ENCODE data around the gene SLC5A11.

GRCh38 chr16:24936151-24936550 lies 90.4 kb downstream of the SLC5A11 start:
- TF ChIP-seq, protein P1, sequence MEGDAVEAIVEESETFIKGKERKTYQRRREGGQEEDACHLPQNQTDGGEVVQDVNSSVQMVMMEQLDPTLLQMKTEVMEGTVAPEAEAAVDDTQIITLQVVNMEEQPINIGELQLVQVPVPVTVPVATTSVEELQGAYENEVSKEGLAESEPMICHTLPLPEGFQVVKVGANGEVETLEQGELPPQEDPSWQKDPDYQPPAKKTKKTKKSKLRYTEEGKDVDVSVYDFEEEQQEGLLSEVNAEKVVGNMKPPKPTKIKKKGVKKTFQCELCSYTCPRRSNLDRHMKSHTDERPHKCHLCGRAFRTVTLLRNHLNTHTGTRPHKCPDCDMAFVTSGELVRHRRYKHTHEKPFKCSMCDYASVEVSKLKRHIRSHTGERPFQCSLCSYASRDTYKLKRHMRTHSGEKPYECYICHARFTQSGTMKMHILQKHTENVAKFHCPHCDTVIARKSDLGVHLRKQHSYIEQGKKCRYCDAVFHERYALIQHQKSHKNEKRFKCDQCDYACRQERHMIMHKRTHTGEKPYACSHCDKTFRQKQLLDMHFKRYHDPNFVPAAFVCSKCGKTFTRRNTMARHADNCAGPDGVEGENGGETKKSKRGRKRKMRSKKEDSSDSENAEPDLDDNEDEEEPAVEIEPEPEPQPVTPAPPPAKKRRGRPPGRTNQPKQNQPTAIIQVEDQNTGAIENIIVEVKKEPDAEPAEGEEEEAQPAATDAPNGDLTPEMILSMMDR (IDR thresholded peaks at IDR 0.05; ENCODE audit: low read depth, low read length): no peak
- TF ChIP-seq POLR2A (IDR thresholded peaks at IDR 0.05; ENCODE audit: extremely low read depth, insufficient read length): no peak
- TF ChIP-seq, protein P2, sequence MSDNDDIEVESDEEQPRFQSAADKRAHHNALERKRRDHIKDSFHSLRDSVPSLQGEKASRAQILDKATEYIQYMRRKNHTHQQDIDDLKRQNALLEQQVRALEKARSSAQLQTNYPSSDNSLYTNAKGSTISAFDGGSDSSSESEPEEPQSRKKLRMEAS (IDR thresholded peaks at IDR 0.05; ENCODE audit: low read depth, low read length): no peak
- no peak for TF ChIP-seq MYC (IDR thresholded peaks at IDR 0.05; ENCODE audit: low read depth, low read length)

Data from NB4 (cell line).